ENCODE measurements around the gene UQCR11. TPM values are rescaled to one million over a fixed set of nuclear protein-coding genes. Genes with fewer than 3 reads are reported as not detected.

UQCR11 gene
- total RNA-seq, 1 donor from 2014 or later, result 65.6 TPM

GRCh38 chr19:1572795-1573194 lies 32.5 kb downstream of the UQCR11 start:
- FAIRE-seq (no peak), DNase-seq (ENCODE audit: low spot score in 2 of 2) (no peak)

GRCh38 chr19:1571358-1571757 lies 33.9 kb downstream of the UQCR11 start:
- FAIRE-seq (no peak), DNase-seq (ENCODE audit: low spot score in 2 of 2) (no peak)

GRCh38 chr19:1570836-1571235 lies 34.4 kb downstream of the UQCR11 start:
- FAIRE-seq (no peak), DNase-seq (ENCODE audit: low spot score in 2 of 2) (no peak)

GRCh38 chr19:1569997-1570396 lies 35.3 kb downstream of the UQCR11 start:
- FAIRE-seq (no peak), DNase-seq (ENCODE audit: low spot score in 2 of 2) (no peak)

- DNase-seq (ENCODE audit: low spot score in 2 of 2), result peak; percentile 100
- FAIRE-seq, result no peak
Observed at GRCh38 chr19:1568320-1569019, 36.8 kb downstream of the UQCR11 start, which contains the start of gene MEX3D. Gene MEX3D, minus strand, starts transcription at chr19:1568325. Its CDS starts 267 bp downstream, at chr19:1568058.

- FAIRE-seq, result no peak
- DNase-seq (ENCODE audit: low spot score in 2 of 2), result peak in 1 of 2 donors; percentile 65
Observed at GRCh38 chr19:1567848-1568227, 37.4 kb downstream of the UQCR11 start.

GRCh38 chr19:1567116-1567847 lies 38.0 kb downstream of the UQCR11 start:
- DNase-seq (ENCODE audit: low spot score in 2 of 2), result no peak
- no peak for FAIRE-seq

GRCh38 chr19:1566392-1567115 lies 38.7 kb downstream of the UQCR11 start:
- no peak for FAIRE-seq

GRCh38 chr19:1563251-1563650 lies 42.0 kb downstream of the UQCR11 start:
- FAIRE-seq, result no peak
- DNase-seq (ENCODE audit: low spot score in 2 of 2), result no peak

More at GRCh38 chr19:1566392-1567115, 38.7 kb downstream of the UQCR11 start:
- DNase-seq (ENCODE audit: low spot score in 2 of 2), result peak; percentile 92 to 93

- DNase-seq (ENCODE audit: low spot score in 2 of 2), result no peak
- FAIRE-seq, result no peak
Observed at GRCh38 chr19:1561236-1561842, 43.9 kb downstream of the UQCR11 start.

- FAIRE-seq (no peak), DNase-seq (ENCODE audit: low spot score in 2 of 2) (no peak)
Observed at GRCh38 chr19:1560286-1560882, 44.9 kb downstream of the UQCR11 start.

GRCh38 chr19:1558552-1558951 lies 46.7 kb downstream of the UQCR11 start:
- FAIRE-seq, result no peak
- DNase-seq (ENCODE audit: low spot score in 2 of 2), result no peak

GRCh38 chr19:1556390-1557070 lies 48.7 kb downstream of the UQCR11 start:
- FAIRE-seq, result no peak

GRCh38 chr19:1555487-1556389 lies 49.5 kb downstream of the UQCR11 start:
- FAIRE-seq, result no peak
- no peak for DNase-seq (ENCODE audit: low spot score in 2 of 2)

More at GRCh38 chr19:1556390-1557070, 48.7 kb downstream of the UQCR11 start:
- no peak for DNase-seq (ENCODE audit: low spot score in 2 of 2)

- no peak for FAIRE-seq
Observed at GRCh38 chr19:1554968-1555367, 50.3 kb downstream of the UQCR11 start.

GRCh38 chr19:1553415-1553814 lies 51.8 kb downstream of the UQCR11 start:
- DNase-seq (ENCODE audit: low spot score in 2 of 2) (no peak), FAIRE-seq (no peak)

More at GRCh38 chr19:1554968-1555367, 50.3 kb downstream of the UQCR11 start:
- no peak for DNase-seq (ENCODE audit: low spot score in 2 of 2)

GRCh38 chr19:1551068-1552040 lies 53.9 kb downstream of the UQCR11 start:
- FAIRE-seq, result no peak
- no peak for DNase-seq (ENCODE audit: low spot score in 2 of 2)
